Kidney (tissue), 14 donors: Measurements from ENCODE around the gene MARCKS. TPM values are rescaled to one million over a fixed set of nuclear protein-coding genes. Genes with fewer than 3 reads are reported as not detected.
A peak's percentile ranks its signal among the peaks of the same experiment; 100 is the strongest.

Source experiments
- DNase-seq, 5 donors: peaks; one replicate each; pipeline ENCODE4 v3.0.0-alpha.2; 2013 to 2020
- FAIRE-seq: peaks from 2 replicates; lab custom pipeline; 2012; peaks lifted over from hg19 to GRCh38; lab: Jason Lieb, UNC
- H3K27ac ChIP-seq, 2 donors: one replicate each; pipeline ENCODE4 v1.7.0; 2013; ENCODE audit warnings: low read depth in 2 of 2, low read length in 2 of 2, inconsistent platforms in 1 of 2
- H3K27me3 ChIP-seq: one replicate; pipeline ENCODE4 v1.7.1; 2013; ENCODE audit warnings: low read length, inconsistent platforms; ENCODE audit not compliant: control insufficient read depth, insufficient read depth
- H3K36me3 ChIP-seq, 3 donors: one replicate each; pipeline versions ENCODE4 v1.7.0 to v1.7.1; 2013; ENCODE audit warnings: low read length in 3 of 3, control low read depth in 1 of 3, inconsistent platforms in 1 of 3; ENCODE audit not compliant: insufficient read depth in 3 of 3, control insufficient read depth in 2 of 3
- H3K4me1 ChIP-seq, 3 donors: one replicate each; pipeline versions ENCODE4 v1.7.0 to v1.7.1; 2013; ENCODE audit warnings: low read length in 3 of 3, inconsistent platforms in 1 of 3, low read depth in 1 of 3; ENCODE audit not compliant: control insufficient read depth in 2 of 3, insufficient read depth in 2 of 3
- H3K4me3 ChIP-seq, 3 donors: one replicate each; pipeline versions ENCODE4 v1.7.0 to v1.8.1; 2013; ENCODE audit warnings: low read length in 3 of 3, control low read depth in 1 of 3, inconsistent platforms in 1 of 3
- H3K9ac ChIP-seq, 3 donors: one replicate each; pipeline versions ENCODE4 v1.7.0 to v1.7.1; 2013; ENCODE audit warnings: low read length in 3 of 3, control low read depth in 1 of 3, inconsistent platforms in 1 of 3
- H3K9me3 ChIP-seq, 3 donors: one replicate each; pipeline versions ENCODE4 v1.7.0 to v1.7.1; 2013; ENCODE audit warnings: low read length in 3 of 3, control low read depth in 1 of 3, inconsistent platforms in 1 of 3; ENCODE audit not compliant: control insufficient read depth in 2 of 3, insufficient read depth in 1 of 3
- intact Hi-C: fragments of 100-400 bp; cut with DNase I; formaldehyde crosslinking; loops from one replicate; pipeline ENCODE4 v1.11.1; 2022
- polyA plus RNA-seq: library from polyadenylated mRNA; stranded (reverse); fragments of 350-450 nt; fragmentation: Illumina TruSeq; extraction: RNeasy Lipid Tissue Mini Kit (QIAGEN cat#74804); gene quantifications from one replicate; pipeline ENCODE4 v1.2.3, GENCODE V29; 2014; ENCODE audit warnings: low read depth, low replicate concordance; ENCODE audit not compliant: insufficient read depth
- total RNA-seq: library from RNA; stranded (reverse); fragmentation: NEBNext Ultra II Directional; extraction: Animal tissue kit (Norgen Biotek cat#: 25700); gene quantifications from one replicate; pipeline ENCODE4 v1.2.1, GENCODE V29; 2021
- TF ChIP-seq, protein P1 (sequence below): IDR thresholded peaks from 3 replicates; pipeline ENCODE4 v1.5.1; 2012; ENCODE audit warnings: mild to moderate bottlenecking, moderate library complexity, borderline replicate concordance; ENCODE audit not compliant: insufficient read depth; ENCODE audit errors: extremely low read depth
- donor health status: control.
- donor health status: control.
- donor health status: control.
- donor health status: control.
- donor health status: control.
- donor health status: DM: yes; HTN: yes; CAD: no.
- donor health status: Normal renal cell carcinoma (clear cell type).

The MARCKS gene
- total and polyA plus RNA-seq, 2 donors from 2014 or later: 14.0 to 61.9 TPM

DNA sequence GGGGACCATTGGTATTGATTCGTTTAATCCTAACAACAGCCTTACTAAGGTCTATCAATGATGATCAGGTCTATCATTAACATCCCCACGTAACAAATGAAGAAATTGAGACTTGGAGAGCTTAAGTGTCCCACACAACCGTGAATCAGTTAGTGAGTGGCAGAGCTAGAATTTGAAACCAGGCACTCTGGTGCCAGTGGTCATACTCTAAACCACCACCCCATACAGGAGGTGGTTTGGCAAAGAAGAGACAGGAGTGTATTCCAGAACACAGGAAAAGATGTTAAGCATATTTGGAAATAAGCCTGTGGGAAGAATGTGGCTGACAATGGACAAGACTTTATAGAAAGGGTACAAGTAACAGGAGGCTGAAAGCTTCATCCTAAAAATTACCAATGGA lies 35.7 kb upstream of the MARCKS start:
- DNase-seq: no peak
- Histone ChIP-seq H3K27me3 (no peaks in the 10 kb centered on the region), H3K4me3 (no peak overlapping the region), H3K36me3 (no peaks in the 10 kb centered on the region), H3K9ac (no peak overlapping the region), H3K27ac (no peak overlapping the region), H3K9me3 (no peaks in the 10 kb centered on the region), H3K4me1 (peaks cover 0 to 5% (median 0%) of the 10 kb centered on the region in 3 donors)
- FAIRE-seq: no peak
- TF ChIP-seq, protein P1, sequence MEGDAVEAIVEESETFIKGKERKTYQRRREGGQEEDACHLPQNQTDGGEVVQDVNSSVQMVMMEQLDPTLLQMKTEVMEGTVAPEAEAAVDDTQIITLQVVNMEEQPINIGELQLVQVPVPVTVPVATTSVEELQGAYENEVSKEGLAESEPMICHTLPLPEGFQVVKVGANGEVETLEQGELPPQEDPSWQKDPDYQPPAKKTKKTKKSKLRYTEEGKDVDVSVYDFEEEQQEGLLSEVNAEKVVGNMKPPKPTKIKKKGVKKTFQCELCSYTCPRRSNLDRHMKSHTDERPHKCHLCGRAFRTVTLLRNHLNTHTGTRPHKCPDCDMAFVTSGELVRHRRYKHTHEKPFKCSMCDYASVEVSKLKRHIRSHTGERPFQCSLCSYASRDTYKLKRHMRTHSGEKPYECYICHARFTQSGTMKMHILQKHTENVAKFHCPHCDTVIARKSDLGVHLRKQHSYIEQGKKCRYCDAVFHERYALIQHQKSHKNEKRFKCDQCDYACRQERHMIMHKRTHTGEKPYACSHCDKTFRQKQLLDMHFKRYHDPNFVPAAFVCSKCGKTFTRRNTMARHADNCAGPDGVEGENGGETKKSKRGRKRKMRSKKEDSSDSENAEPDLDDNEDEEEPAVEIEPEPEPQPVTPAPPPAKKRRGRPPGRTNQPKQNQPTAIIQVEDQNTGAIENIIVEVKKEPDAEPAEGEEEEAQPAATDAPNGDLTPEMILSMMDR: no peak
- intact Hi-C loops: no loop called here

DNA sequence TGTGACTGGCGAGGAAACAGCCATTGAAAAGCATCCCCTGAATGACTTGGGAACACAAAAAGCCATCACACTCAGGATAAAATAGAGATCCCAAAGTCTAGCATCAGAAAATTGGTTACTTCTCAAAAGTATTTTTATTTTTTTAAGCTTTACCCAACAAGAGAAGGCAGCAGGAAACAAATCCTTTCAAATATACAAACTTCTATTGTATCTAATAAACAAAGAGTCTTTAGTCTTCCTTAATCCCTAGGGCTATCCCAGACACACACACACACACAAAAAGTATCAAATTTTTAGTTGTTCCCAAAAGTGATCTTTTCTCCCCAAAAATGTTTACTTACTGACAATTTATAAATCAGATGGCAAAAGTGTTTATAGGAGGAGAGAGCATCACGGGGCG lies 33.2 kb upstream of the MARCKS start:
- Histone ChIP-seq H3K27ac (no peak overlapping the region), H3K4me1 (peaks cover 0 to 5% (median 0%) of the 10 kb centered on the region in 3 donors), H3K27me3 (no peaks in the 10 kb centered on the region), H3K36me3 (no peaks in the 10 kb centered on the region), H3K9me3 (no peaks in the 10 kb centered on the region), H3K9ac (no peak overlapping the region), H3K4me3 (no peak overlapping the region)
- FAIRE-seq (no peak), DNase-seq (no peak)
- intact Hi-C loops: no loop called here
- TF ChIP-seq, protein P1: no peak

DNA sequence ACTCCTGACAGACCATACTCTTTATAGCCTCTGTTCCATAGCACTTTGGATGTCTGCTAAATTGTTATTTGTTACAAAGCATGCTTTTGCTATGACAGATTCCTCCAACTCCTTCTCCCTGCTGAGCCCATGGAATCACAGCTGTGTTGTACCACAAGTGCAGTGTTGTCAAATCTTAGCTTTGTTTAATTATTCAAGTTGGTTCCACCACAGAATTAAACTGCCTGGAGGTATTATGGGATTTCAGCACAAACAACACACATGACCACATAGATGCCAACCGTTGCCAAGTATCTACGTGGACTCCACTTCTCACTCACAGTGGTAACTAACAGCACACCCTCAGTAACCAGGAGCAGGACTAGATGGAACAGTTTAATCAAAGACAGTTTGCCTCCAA lies 32.7 kb upstream of the MARCKS start:
- H3K4me1 ChIP-seq: peaks cover 0 to 5% (median 0%) of the 10 kb centered on the region in 3 donors
- H3K27ac ChIP-seq: no peak overlapping the region
- no peak for FAIRE-seq
- H3K27me3 ChIP-seq: no peaks in the 10 kb centered on the region
- intact Hi-C loops: no loop called here
- peak in 2 of 5 donors; percentile 14 to 60 for DNase-seq
- H3K9ac ChIP-seq: no peak overlapping the region
- H3K9me3 ChIP-seq: no peaks in the 10 kb centered on the region
- H3K36me3 ChIP-seq: no peaks in the 10 kb centered on the region
- TF ChIP-seq, protein P1: no peak
- no peak overlapping the region for H3K4me3 ChIP-seq

DNA sequence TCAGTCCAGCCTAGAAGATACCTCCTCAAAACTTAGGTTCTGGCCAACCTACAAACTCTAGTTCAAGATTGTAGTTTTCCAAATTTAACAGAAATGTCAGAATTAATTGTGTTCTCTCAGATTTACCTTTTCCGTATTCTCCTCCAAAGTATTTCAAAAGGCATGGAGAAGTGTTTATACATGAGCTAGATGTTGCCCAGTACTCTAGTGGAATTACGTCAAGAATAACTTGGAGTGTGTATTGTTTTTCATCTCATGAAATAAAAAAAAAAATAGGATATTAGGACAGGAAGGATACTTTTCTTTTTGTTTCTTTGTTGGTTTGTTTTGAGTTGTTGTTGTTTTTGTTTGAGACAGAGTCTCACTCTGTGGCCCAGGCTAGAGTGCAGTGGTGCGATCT lies 32.3 kb upstream of the MARCKS start:
- H3K27me3 ChIP-seq: no peaks in the 10 kb centered on the region
- FAIRE-seq (no peak), DNase-seq (no peak)
- no peaks in the 10 kb centered on the region for H3K9me3 ChIP-seq
- no peaks in the 10 kb centered on the region for H3K36me3 ChIP-seq
- intact Hi-C loops: no loop called here
- H3K4me3 ChIP-seq: no peak overlapping the region
- H3K27ac ChIP-seq: no peak overlapping the region
- H3K9ac ChIP-seq: no peak overlapping the region
- TF ChIP-seq, protein P1: no peak
- H3K4me1 ChIP-seq: peaks cover 0 to 5% (median 0%) of the 10 kb centered on the region in 3 donors
